Osteocyte (in vitro differentiated cells): ENCODE measurements around the gene HOXD13. TPM values are rescaled to one million over a fixed set of nuclear protein-coding genes. Genes with fewer than 3 reads are reported as not detected.

Experiments used
- DNase-seq: peaks from one replicate; pipeline ENCODE4 v3.0.0; 2021; ENCODE audit warnings: mixed read lengths; ENCODE audit not compliant: unreplicated experiment; ENCODE audit errors: extremely low spot score
- H3K27ac Mint-ChIP-seq: one replicate; pipeline ENCODE4 v1.8.0; 2021; ENCODE audit warnings: mild to moderate bottlenecking, mixed read lengths; ENCODE audit not compliant: unreplicated experiment
- H3K27me3 Mint-ChIP-seq: one replicate; pipeline ENCODE4 v1.8.0; 2021; ENCODE audit warnings: mixed read lengths; ENCODE audit not compliant: unreplicated experiment
- H3K36me3 Mint-ChIP-seq: one replicate; pipeline ENCODE4 v1.8.0; 2021; ENCODE audit warnings: mixed read lengths; ENCODE audit not compliant: unreplicated experiment
- H3K4me1 Mint-ChIP-seq: one replicate; pipeline ENCODE4 v1.8.0; 2021; ENCODE audit warnings: mixed read lengths; ENCODE audit not compliant: unreplicated experiment
- H3K4me3 Mint-ChIP-seq: one replicate; pipeline ENCODE4 v1.8.0; 2021; ENCODE audit warnings: mild to moderate bottlenecking, moderate library complexity, mixed read lengths; ENCODE audit not compliant: unreplicated experiment
- H3K9me3 Mint-ChIP-seq: one replicate; pipeline ENCODE4 v1.8.0; 2021; ENCODE audit warnings: mixed read lengths; ENCODE audit not compliant: unreplicated experiment
- CTCF ChIP-seq: fragments of 200-600 bp; sonication (generic); IDR thresholded peaks from 2 replicates; pipeline ENCODE4 v1.5.0; 2021; ENCODE audit warnings: antibody characterized with exemption, mild to moderate bottlenecking, moderate library complexity
- total RNA-seq: library from RNA; stranded (reverse); gene quantifications from 2 replicates; pipeline ENCODE4 v1.2.1, GENCODE V29; 2021

Gene HOXD13
- total RNA-seq, 1 donor from 2014 or later: not detected

GRCh38 chr2:176130147-176130956 lies 37.8 kb downstream of the HOXD13 start:
- peak overlapping the region; percentile 62 for H3K4me3 Mint-ChIP-seq
- peaks cover 86% of the 10 kb centered on the region for H3K27me3 Mint-ChIP-seq
- DNase-seq: no peak
- H3K9me3 Mint-ChIP-seq: no peaks in the 10 kb centered on the region
- H3K36me3 Mint-ChIP-seq: no peaks in the 10 kb centered on the region
- no peak overlapping the region for H3K27ac Mint-ChIP-seq
- H3K4me1 Mint-ChIP-seq: peaks cover 25% of the 10 kb centered on the region
- TF ChIP-seq CTCF: no peak

GRCh38 chr2:176130957-176131847 lies 38.7 kb downstream of the HOXD13 start:
- Mint-ChIP-seq H3K27ac (no peak overlapping the region), H3K27me3 (peaks cover 86% of the 10 kb centered on the region), H3K4me3 (peak overlapping the region; percentile 62), H3K9me3 (no peaks in the 10 kb centered on the region), H3K4me1 (peaks cover 31% of the 10 kb centered on the region), H3K36me3 (no peaks in the 10 kb centered on the region)
- no peak for DNase-seq
- TF ChIP-seq CTCF: no peak

- peak overlapping the region; percentile 34 for H3K4me3 Mint-ChIP-seq
- H3K4me1 Mint-ChIP-seq: peaks cover 33% of the 10 kb centered on the region
- no peak for DNase-seq
- no peak for TF ChIP-seq CTCF
- H3K9me3 Mint-ChIP-seq: no peaks in the 10 kb centered on the region
- no peak overlapping the region for H3K27ac Mint-ChIP-seq
- H3K36me3 Mint-ChIP-seq: no peaks in the 10 kb centered on the region
- peaks cover 84% of the 10 kb centered on the region for H3K27me3 Mint-ChIP-seq
These were observed 39.3 kb downstream of the HOXD13 start for GRCh38 chr2:176131848-176132158.

- peak overlapping the region; percentile 34 for H3K4me3 Mint-ChIP-seq
- DNase-seq: no peak
- peaks cover 33% of the 10 kb centered on the region for H3K4me1 Mint-ChIP-seq
- no peak overlapping the region for H3K27ac Mint-ChIP-seq
- H3K36me3 Mint-ChIP-seq: peaks cover under 1% of the 10 kb centered on the region
- TF ChIP-seq CTCF: no peak
- H3K27me3 Mint-ChIP-seq: peaks cover 84% of the 10 kb centered on the region
- no peaks in the 10 kb centered on the region for H3K9me3 Mint-ChIP-seq
These were observed 40.0 kb downstream of the HOXD13 start for GRCh38 chr2:176132205-176133171.
